GM13977 (cell line): Measurements from ENCODE around the gene MFSD8.
"Not testable (repeated sequence)": the region's sequence is repeated elsewhere in the genome, so short reads cannot be mapped to it uniquely, and the experiment has no call there.

Source experiments
- DNase-seq: peaks from one replicate; pipeline ENCODE4 v3.0.0; 2012; ENCODE audit warnings: low spot score
- CTCF ChIP-seq: IDR thresholded peaks from 2 replicates; pipeline ENCODE4 v1.5.1; 2012; ENCODE audit warnings: mild to moderate bottlenecking, control low read depth; ENCODE audit not compliant: insufficient read depth; ENCODE audit errors: extremely low read depth, missing control alignments
- in situ Hi-C: fragments of 300-500 bp; cut with MboI; formaldehyde crosslinking; loops from one replicate; pipeline ENCODE4 v1.12.0; 2022; ENCODE audit warnings: low sequenced_read_pairs, low pct_unique_long_range_greater_than_20kb, mixed read lengths, inconsistent platforms; ENCODE audit not compliant: unreplicated experiment

Gene MFSD8

GRCh38 chr4:127936974-127937373, 28.0 kb downstream of the MFSD8 start:
- TF ChIP-seq CTCF = no peak
- DNase-seq = no peak
- in situ Hi-C loops = no loop called here

GRCh38 chr4:127931836-127932235, 33.1 kb downstream of the MFSD8 start:
- DNase-seq, in situ Hi-C loops: not testable (repeated sequence)

- no peak for TF ChIP-seq CTCF
- in situ Hi-C loops = no loop called here
- no peak for DNase-seq
Measured at GRCh38 chr4:127930175-127930574, 34.8 kb downstream of the MFSD8 start.

- DNase-seq, in situ Hi-C loops: not testable (repeated sequence)
Measured at GRCh38 chr4:127925720-127926119, 39.3 kb downstream of the MFSD8 start.

GRCh38 chr4:127922226-127922625, 42.7 kb downstream of the MFSD8 start:
- in situ Hi-C loops = no loop called here
- DNase-seq = no peak
- no peak for TF ChIP-seq CTCF

GRCh38 chr4:127920521-127920920, 44.5 kb downstream of the MFSD8 start:
- TF ChIP-seq CTCF = no peak
- in situ Hi-C loops = no loop called here
- no peak for DNase-seq

GRCh38 chr4:127917151-127917550, 47.8 kb downstream of the MFSD8 start:
- DNase-seq = no peak

More at GRCh38 chr4:127917151-127917550, 47.8 kb downstream of the MFSD8 start:
- in situ Hi-C loops = no loop called here
- TF ChIP-seq CTCF = no peak
